Activated T-helper 1 cell treated with anti-CD3 and anti-CD28 coated beads, Interleukin-12 subunit alpha, Interleukin-12 subunit beta, Interleukin-2, Interleukin-4 antibody, amounts not matched to agents 30 ng/mL and 10 ng/mL and 1 ng/mL, durations not matched to agents 14 hours and 24 hours and 36 hours (primary cell): ENCODE data around the gene AIFM2. TPM values are rescaled to one million over a fixed set of nuclear protein-coding genes. Genes with fewer than 3 reads are reported as not detected.

Source experiments
- DNase-seq: peaks from one replicate; pipeline ENCODE4 v3.0.0; 2021; ENCODE audit warnings: low spot score
- H3K27ac Mint-ChIP-seq: one replicate; pipeline ENCODE4 v1.8.0; 2021; ENCODE audit warnings: mild to moderate bottlenecking, mixed read lengths
- H3K27me3 Mint-ChIP-seq: one replicate; pipeline ENCODE4 v1.8.0; 2022; ENCODE audit warnings: mild to moderate bottlenecking, moderate library complexity, mixed read lengths; ENCODE audit not compliant: insufficient read depth
- H3K36me3 Mint-ChIP-seq: one replicate; pipeline ENCODE4 v1.8.0; 2021; ENCODE audit warnings: low read depth, mixed read lengths
- H3K4me1 Mint-ChIP-seq: one replicate; pipeline ENCODE4 v1.8.0; 2021; ENCODE audit warnings: low read depth, mixed read lengths
- H3K4me3 Mint-ChIP-seq: one replicate; pipeline ENCODE4 v1.8.0; 2021; ENCODE audit warnings: mild to moderate bottlenecking, moderate library complexity, mixed read lengths
- H3K9me3 Mint-ChIP-seq: one replicate; pipeline ENCODE4 v1.8.0; 2021; ENCODE audit warnings: mixed read lengths
- intact Hi-C: fragments of 100-400 bp; cut with micrococcal nuclease; formaldehyde crosslinking; loops from one replicate; pipeline ENCODE4 v1.15.1; 2024
- total RNA-seq: library from RNA; stranded (reverse); gene quantifications from 2 replicates; pipeline ENCODE4 v1.2.3, GENCODE V29; 2022

The AIFM2 gene
- total RNA-seq, 1 donor from 2014 or later: 7.3 TPM

DNA sequence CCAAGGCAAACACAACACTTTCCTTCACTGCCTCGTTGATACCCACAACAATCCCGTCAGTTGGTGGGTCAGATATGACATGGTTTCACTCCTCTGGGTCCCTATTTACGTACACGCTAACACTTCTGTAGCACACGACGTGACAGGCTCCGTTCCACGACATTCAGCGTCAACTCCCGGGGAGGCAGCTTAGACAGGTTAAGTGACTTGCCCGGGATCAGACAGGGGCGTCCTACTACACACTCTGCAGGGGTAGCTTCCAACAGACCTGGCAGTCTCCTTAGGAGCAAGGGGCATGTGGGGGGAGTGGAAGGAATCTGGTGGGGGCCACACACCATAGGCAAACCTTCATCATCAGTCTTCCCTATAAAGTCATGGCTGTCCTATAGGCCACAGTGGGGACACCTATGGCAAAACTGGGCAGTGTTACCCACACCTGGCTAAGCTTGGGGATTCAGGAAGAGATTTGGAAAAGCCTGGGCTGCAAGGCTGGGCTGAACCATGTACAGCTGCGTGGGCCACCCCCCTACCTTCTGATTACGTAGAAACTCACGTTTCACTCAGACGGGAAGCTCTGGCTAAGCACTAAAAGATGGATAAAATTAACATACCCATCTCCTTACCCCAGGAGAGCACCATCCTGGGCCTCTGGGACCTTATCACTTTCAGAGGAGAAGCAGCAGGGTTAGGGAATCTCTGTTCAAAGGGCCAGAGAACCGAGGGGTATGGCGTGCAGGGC is 11.9 kb upstream of the AIFM2 start:
- Mint-ChIP-seq H3K36me3 (peaks cover 5% of the 10 kb centered on the region), H3K4me3 (peak overlapping the region; percentile 92), H3K27me3 (no peaks in the 10 kb centered on the region), H3K27ac (peak overlapping the region; percentile 70), H3K4me1 (peaks cover 8% of the 10 kb centered on the region), H3K9me3 (no peaks in the 10 kb centered on the region)
- DNase-seq: no peak
- intact Hi-C loops: loop anchor here (5.0 kb wide), 1 partner anchor 433 kb away; no protein-coding TSS in a partner anchor

DNA sequence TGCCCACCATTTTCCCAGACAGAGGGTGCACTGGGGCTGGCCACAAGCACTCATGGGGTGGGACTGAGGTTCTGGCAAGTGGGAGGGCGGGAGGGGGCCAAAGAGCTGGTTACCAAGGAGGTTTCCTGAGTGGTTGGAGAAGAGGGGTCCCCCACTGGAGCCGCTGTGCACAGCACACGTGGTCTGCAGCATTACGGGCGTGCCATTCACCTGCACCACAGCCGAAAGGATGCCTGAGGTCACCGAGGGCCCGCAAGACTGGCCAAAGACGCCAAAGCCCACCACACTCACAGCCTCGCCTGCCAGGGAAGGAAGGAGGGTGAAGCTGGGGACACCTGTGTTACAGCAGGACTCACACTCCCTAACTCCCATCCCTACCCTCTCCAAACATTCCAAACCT is 9.9 kb upstream of the AIFM2 start:
- no peaks in the 10 kb centered on the region for H3K27me3 Mint-ChIP-seq
- H3K36me3 Mint-ChIP-seq: peaks cover 3% of the 10 kb centered on the region
- H3K4me3 Mint-ChIP-seq: no peak overlapping the region
- no peak for DNase-seq
- H3K27ac Mint-ChIP-seq: no peak overlapping the region
- H3K4me1 Mint-ChIP-seq: peaks cover 8% of the 10 kb centered on the region
- H3K9me3 Mint-ChIP-seq: no peaks in the 10 kb centered on the region
- intact Hi-C loops: no loop called here

DNA sequence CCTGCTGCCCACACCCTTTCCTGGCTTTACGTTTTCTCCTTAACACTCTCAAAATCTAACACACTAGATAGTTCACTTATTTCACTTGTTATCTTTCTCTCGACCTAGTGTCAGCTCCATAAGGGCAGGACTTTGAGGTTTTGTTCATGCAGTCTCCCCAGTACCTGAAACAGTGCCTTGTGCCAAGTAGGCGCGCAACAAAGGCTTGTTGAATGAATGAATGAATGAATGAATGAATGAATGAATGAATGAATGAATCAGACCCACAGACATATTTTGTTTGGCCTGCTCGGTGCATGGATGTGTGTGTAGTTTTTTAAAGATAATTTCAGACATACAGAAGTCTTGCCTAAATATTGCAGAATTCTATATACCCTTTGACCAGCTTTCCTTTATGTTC is 7.7 kb upstream of the AIFM2 start:
- no peak overlapping the region for H3K4me3 Mint-ChIP-seq
- H3K27ac Mint-ChIP-seq: no peak overlapping the region
- no peaks in the 10 kb centered on the region for H3K9me3 Mint-ChIP-seq
- peaks cover 3% of the 10 kb centered on the region for H3K36me3 Mint-ChIP-seq
- no peak for DNase-seq
- no peaks in the 10 kb centered on the region for H3K4me1 Mint-ChIP-seq
- peaks cover 2% of the 10 kb centered on the region for H3K27me3 Mint-ChIP-seq
- intact Hi-C loops: no loop called here

DNA sequence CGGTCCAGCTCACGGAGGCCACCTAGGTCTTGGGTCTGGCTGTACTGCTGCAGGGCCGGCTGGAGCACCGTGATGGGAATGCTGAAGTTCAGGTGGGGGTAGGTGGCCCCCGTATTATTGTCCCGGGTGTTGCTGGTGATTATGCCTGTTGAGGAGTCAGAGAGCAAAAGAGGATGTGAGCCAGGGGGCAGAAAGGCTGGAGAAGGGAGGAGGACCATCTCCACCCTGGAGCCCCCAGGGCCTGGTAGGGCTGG is 7.3 kb upstream of the AIFM2 start:
- Mint-ChIP-seq H3K27me3 (peaks cover 4% of the 10 kb centered on the region), H3K36me3 (peaks cover 4% of the 10 kb centered on the region), H3K4me1 (no peaks in the 10 kb centered on the region), H3K9me3 (no peaks in the 10 kb centered on the region), H3K27ac (no peak overlapping the region), H3K4me3 (no peak overlapping the region)
- no peak for DNase-seq
- intact Hi-C loops: no loop called here

DNA sequence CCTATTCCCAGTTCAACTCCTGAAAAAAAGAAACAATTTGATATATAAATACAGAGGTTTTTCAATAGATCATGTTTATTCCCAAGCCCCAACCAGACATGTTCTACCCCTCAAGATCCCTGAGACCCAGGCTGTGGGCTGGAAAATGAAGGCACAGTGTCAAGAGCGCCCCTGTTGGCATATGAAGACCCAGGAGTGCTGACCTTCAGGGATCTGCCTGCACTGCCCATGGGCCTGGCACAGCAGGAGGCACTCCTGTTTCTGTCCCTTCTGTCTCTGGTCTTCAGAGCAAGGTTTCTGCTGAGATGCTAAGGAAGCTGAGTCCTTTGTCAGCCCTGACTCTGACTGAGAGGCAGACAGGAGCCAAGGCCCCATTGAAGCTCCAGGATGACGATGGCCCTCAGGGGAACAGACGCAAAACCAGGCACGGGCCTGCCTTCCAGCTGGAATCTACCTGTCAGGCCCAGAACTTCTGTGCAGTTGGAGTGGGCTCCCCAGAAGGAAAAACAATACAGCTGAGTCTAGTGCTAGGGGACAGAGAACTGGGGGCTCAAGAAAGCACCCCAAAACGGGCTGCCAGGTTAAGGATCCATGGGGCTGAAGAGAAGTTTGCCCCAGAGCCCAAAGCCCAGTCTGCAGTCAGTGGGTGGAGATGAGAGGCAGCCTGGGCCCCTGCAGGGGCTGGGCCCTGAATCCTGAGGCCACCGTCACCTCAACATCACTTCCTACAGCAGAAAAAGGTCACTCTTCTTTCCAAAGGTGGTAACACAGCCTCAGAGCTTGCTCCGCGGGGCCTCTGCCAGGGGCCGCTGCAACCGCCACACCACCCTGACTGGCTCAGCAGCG is 6.7 kb upstream of the AIFM2 start:
- peaks cover 4% of the 10 kb centered on the region for H3K36me3 Mint-ChIP-seq

DNA sequence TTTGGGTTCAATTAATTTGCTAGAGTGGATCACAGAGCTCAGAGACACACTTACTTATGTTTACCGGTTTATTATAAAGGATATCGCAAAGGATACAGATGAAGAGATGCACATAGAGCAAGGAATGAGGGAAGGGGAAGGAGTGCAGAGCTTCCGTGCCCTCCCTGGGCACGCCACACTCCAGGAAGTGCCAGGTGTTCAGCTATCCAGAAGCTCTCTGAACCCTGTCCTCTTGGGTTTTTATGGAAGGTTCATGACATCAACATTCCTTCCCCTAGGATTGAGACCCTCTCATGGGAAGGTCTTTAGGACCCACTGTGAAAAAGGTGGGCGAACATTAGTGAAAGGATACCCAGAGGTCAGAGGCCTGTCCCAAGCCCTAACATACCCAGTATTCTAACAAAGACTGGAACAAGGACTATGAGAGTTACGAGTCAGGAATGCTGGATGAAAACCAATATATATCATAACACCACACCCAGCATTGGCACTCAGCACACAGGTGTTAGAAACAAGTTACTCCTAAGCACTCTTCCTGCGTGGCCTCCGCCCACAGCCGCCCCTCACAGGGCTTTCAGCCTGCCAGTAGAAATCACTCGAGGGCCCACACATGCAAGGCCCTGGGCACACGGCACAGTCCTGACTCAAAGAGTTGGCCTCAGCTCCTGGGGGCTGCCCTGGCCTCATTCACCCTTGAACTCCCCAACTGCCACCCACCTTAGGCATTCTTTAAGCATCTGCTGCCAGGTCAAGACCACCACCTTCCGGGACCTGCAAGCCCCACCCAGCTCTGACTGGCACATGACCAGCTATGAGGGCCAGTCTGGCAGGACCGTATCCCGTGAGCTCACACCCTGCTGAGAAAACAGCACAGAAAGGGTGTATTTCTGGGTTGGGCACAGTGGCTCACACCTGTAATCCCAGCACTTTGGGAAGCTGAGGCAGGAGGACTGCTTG is 5.6 kb upstream of the AIFM2 start:
- H3K36me3 Mint-ChIP-seq: peaks cover 4% of the 10 kb centered on the region
- H3K9me3 Mint-ChIP-seq: no peaks in the 10 kb centered on the region
- H3K27ac Mint-ChIP-seq: no peak overlapping the region
- peaks cover 1% of the 10 kb centered on the region for H3K4me1 Mint-ChIP-seq
- H3K27me3 Mint-ChIP-seq: peaks cover 7% of the 10 kb centered on the region
- no peak for DNase-seq
- no peak overlapping the region for H3K4me3 Mint-ChIP-seq
- intact Hi-C loops: no loop called here

More for the DNA sequence above, 6.7 kb upstream of the AIFM2 start:
- H3K4me1 Mint-ChIP-seq: no peaks in the 10 kb centered on the region
- H3K27me3 Mint-ChIP-seq: peaks cover 4% of the 10 kb centered on the region
- no peaks in the 10 kb centered on the region for H3K9me3 Mint-ChIP-seq
- no peak for DNase-seq
- no peak overlapping the region for H3K27ac Mint-ChIP-seq
- no peak overlapping the region for H3K4me3 Mint-ChIP-seq
- intact Hi-C loops: no loop called here

DNA sequence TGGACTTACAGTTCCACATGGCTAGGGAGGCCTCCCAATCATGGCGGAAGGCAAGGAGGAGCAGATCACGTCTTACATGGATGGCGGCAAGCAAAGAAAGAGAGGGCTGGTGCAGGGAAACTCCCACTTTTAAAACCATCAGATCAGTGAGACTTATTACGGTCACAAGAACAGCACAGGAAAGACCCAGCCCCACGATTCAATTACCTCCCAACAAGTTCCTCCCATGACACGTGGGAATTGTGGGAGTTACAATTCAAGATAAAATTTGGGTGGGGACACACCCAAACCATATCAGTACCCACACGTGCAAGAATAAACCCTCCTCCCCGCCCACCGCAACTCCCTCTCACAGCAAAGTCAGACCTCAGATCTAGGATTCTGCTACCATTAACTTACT is 4.5 kb upstream of the AIFM2 start:
- intact Hi-C loops: no loop called here
- Mint-ChIP-seq H3K27ac (no peak overlapping the region), H3K9me3 (no peaks in the 10 kb centered on the region), H3K4me1 (peaks cover 10% of the 10 kb centered on the region), H3K27me3 (peaks cover 9% of the 10 kb centered on the region), H3K36me3 (peaks cover 6% of the 10 kb centered on the region), H3K4me3 (no peak overlapping the region)
- no peak for DNase-seq

DNA sequence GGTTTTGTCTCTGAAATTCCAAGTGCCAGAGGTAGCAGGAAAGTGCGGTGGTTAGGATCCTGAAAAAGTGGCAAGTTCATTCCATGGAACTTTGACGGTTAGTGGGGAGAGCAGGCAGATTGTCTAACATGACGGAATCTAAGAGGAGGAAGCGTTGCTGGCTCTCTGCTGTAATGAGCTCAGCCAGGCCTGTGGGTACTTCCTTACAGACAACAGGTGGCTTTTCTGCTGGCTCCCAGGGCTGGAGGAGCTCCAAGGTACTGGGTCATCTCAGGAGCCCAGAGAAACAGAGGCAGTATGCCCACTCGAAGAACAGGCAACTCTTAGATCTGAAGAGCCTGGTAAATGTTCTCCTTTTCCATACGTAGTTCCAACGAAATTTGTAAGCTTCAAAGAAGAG is 3.1 kb upstream of the AIFM2 start:
- no peak overlapping the region for H3K4me3 Mint-ChIP-seq
- peaks cover 15% of the 10 kb centered on the region for H3K4me1 Mint-ChIP-seq
- no peak overlapping the region for H3K27ac Mint-ChIP-seq
- DNase-seq: no peak
- peaks cover 9% of the 10 kb centered on the region for H3K27me3 Mint-ChIP-seq
- intact Hi-C loops: no loop called here
- peaks cover 6% of the 10 kb centered on the region for H3K36me3 Mint-ChIP-seq
- no peaks in the 10 kb centered on the region for H3K9me3 Mint-ChIP-seq

DNA sequence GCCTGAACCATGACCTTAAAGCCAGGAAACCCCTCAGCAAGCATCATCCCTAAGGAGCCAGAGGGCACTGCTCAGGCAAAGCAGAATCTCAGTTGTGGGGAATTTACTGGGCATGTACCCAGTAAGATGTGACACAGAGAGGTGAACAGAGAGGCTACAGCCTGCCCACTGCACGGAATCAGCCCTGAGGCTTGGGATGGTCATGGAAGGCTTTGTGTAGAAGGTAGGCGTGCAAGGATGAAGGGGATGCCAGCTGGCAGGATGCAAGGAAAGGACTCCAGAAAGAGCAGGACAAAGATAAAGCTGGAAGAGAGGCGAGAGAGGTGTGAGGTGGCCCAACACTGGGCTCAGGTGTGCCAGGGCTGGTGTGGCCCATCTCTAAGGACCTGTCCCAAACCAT is 2.4 kb upstream of the AIFM2 start:
- intact Hi-C loops: no loop called here
- Mint-ChIP-seq H3K4me3 (no peak overlapping the region), H3K9me3 (no peaks in the 10 kb centered on the region), H3K36me3 (peaks cover 3% of the 10 kb centered on the region), H3K4me1 (peaks cover 15% of the 10 kb centered on the region), H3K27me3 (peaks cover 9% of the 10 kb centered on the region), H3K27ac (no peak overlapping the region)
- no peak for DNase-seq

DNA sequence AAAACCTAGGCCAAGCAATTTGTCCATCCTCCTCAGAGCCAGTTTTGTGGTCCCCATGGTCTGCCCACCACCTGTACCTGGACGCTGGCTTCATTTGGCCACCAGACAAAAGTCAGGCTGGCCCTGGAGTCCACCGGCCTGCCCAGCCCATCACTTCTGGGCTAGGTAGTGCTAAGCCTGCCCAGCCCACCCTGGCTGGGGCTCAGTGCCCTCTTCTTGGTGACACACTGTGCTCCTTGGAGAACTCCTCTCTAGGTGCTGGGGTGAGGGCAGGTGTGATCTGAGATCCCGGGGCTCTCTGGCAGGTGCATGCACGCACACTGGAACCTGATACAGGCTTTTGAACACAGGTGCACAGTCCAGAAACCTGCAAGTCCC is 1.1 kb downstream of the AIFM2 start:
- H3K27me3 Mint-ChIP-seq: peaks cover 9% of the 10 kb centered on the region
- intact Hi-C loops: no loop called here
- peaks cover 3% of the 10 kb centered on the region for H3K36me3 Mint-ChIP-seq
- H3K27ac Mint-ChIP-seq: no peak overlapping the region
- no peaks in the 10 kb centered on the region for H3K9me3 Mint-ChIP-seq
- DNase-seq: no peak
- H3K4me1 Mint-ChIP-seq: peaks cover 15% of the 10 kb centered on the region
- peak overlapping the region; percentile 74 for H3K4me3 Mint-ChIP-seq

DNA sequence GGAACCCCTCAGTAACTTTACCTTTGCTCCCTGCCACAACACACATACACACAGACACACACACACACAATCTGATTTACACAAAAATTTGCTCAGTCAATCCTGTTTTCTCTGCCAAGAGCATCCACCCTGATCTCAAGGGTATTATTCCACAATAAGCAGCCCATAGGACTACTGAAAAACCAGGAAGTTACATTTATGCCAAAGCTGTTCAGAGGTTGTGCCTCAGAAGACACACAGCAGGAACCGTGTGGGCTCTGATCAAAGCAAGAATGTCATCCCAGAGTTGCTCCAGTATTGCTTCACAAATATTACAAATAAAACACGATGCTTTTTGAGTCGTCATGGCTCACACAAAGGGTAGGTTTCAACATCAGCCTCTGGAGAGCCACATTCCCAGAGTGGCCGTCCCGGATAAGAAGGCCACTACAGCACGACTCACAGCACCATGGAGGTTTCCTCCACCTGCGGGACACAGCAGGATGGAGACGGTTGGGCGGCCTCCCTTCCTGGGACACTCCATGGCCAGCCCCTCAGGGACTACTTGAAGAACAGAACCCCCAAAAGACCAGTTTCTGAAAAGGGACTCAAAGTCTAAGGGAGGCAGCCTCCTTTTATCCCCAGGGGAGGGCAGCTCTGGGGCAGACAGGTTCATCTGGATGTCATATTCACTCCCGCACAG is 1.6 kb downstream of the AIFM2 start:
- no peak overlapping the region for H3K27ac Mint-ChIP-seq
- peaks cover 15% of the 10 kb centered on the region for H3K4me1 Mint-ChIP-seq
- intact Hi-C loops: no loop called here
- H3K27me3 Mint-ChIP-seq: peaks cover 9% of the 10 kb centered on the region
- H3K9me3 Mint-ChIP-seq: no peaks in the 10 kb centered on the region
- no peak for DNase-seq
- peaks cover 3% of the 10 kb centered on the region for H3K36me3 Mint-ChIP-seq
- H3K4me3 Mint-ChIP-seq: no peak overlapping the region

DNA sequence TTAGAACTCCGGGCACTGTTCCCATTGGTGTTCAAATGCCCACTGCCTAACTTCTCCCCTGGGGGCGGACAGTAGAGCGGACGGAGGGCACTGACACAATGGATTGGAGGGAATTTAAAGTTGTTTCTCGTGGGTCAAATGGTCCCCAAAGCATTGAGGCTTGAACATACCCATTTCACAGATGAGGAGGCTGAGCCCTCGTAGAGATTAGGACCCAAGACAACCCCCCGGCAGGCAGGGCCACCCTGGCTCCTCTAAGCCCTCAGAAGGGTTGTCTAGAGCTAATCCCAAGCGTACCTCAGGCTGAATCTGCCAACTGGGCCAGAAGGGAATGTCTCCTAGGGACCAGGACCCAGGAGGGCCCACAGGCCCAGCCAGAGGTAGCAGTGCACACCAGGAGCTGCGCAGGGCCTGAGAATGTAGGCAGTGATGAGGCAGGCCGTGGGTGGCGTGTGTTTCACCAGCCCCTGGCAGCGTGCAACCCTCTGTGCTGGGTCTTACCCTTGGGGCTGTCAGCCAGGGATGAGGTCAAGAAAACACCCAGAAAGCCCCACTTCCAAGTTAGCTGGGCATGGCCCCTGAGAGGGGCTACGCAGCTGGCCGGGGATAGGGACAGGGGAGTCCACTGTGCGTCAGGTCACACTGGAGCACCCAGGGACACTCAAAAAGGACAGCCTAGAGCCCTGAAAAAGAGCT is 5.8 kb downstream of the AIFM2 start:
- intact Hi-C loops: no loop called here
- H3K27me3 Mint-ChIP-seq: no peaks in the 10 kb centered on the region
- no peaks in the 10 kb centered on the region for H3K9me3 Mint-ChIP-seq
- H3K36me3 Mint-ChIP-seq: peaks cover 1% of the 10 kb centered on the region
- H3K4me1 Mint-ChIP-seq: peaks cover 3% of the 10 kb centered on the region
- no peak overlapping the region for H3K27ac Mint-ChIP-seq
- no peak overlapping the region for H3K4me3 Mint-ChIP-seq
- no peak for DNase-seq
